Measurements from ENCODE around the gene TMOD1. TPM values are rescaled to one million over a fixed set of nuclear protein-coding genes. Genes with fewer than 3 reads are reported as not detected.

The TMOD1 gene
- total and polyA plus RNA-seq, 2 experiments from 2014 or later = 0.69 to 4.5 TPM

DNA sequence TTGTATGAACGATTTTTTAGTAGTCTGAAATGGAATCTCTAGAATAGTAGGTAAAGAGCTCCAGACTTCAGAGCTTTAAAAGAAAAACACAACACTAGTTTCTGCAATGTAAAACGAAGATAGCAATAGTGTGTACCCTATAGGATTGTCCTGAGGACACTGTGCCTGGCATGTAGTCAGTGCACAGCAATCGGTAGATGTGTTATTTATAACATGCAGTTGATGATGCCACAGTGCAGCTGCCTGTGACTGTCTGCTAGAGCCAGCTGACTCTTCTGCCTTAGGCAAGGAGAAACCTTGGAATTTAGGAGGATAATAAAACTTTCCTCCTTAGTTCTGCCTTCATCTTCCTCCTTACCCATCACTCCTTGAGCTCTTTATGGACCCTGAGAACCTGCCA, 27.7 kb upstream of the TMOD1 start:
- no peak overlapping the region for H3K27ac ChIP-seq (ENCODE audit: low read depth)
- no peak overlapping the region for H3K4me3 ChIP-seq
- Mint-ChIP-seq H3K4me3 (no peak overlapping the region), H3K27me3 (ENCODE audit: insufficient read depth, low read depth, poor library complexity) (peaks cover 2% of the 10 kb centered on the region), H3K9me3 (no peaks in the 10 kb centered on the region), H3K27ac (no peak overlapping the region), H3K4me1 (peaks cover 5% of the 10 kb centered on the region; the same call in 2 of the 3 replicates), H3K36me3 (ENCODE audit: low read depth) (no peaks in the 10 kb centered on the region)
- H3K27me3 ChIP-seq (ENCODE audit: insufficient read depth) = no peaks in the 10 kb centered on the region
- no peaks in the 10 kb centered on the region for H4K20me1 ChIP-seq (replicated peaks; ENCODE audit: insufficient read depth)
- no peak overlapping the region for H3K4me2 ChIP-seq
- H3K79me2 ChIP-seq (replicated peaks; ENCODE audit: insufficient read depth) = no peaks in the 10 kb centered on the region
- H3K9me2 ChIP-seq (ENCODE audit: insufficient read depth) = no peaks in the 10 kb centered on the region
- TF ChIP-seq, protein P1, sequence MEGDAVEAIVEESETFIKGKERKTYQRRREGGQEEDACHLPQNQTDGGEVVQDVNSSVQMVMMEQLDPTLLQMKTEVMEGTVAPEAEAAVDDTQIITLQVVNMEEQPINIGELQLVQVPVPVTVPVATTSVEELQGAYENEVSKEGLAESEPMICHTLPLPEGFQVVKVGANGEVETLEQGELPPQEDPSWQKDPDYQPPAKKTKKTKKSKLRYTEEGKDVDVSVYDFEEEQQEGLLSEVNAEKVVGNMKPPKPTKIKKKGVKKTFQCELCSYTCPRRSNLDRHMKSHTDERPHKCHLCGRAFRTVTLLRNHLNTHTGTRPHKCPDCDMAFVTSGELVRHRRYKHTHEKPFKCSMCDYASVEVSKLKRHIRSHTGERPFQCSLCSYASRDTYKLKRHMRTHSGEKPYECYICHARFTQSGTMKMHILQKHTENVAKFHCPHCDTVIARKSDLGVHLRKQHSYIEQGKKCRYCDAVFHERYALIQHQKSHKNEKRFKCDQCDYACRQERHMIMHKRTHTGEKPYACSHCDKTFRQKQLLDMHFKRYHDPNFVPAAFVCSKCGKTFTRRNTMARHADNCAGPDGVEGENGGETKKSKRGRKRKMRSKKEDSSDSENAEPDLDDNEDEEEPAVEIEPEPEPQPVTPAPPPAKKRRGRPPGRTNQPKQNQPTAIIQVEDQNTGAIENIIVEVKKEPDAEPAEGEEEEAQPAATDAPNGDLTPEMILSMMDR (conservative IDR thresholded peaks at IDR 0.05; ENCODE audit: low read depth in 2 of 2) = no peak
- TF ChIP-seq NANOG (IDR thresholded peaks at IDR 0.05; ENCODE audit: borderline replicate concordance) (no peak), ZNF331 (CRISPR knock-in tag; IDR thresholded peaks at IDR 0.05; ENCODE audit: low read depth) (no peak), JUNB (IDR thresholded peaks at IDR 0.05; ENCODE audit: unreplicated experiment) (no peak), EZH2phosphoT487 (IDR thresholded peaks at IDR 0.05; ENCODE audit: unreplicated experiment) (no peak), STAT1 (IDR thresholded peaks at IDR 0.05; ENCODE audit: unreplicated experiment) (no peak), POLR2AphosphoS5 (IDR thresholded peaks at IDR 0.05; ENCODE audit: low read depth) (no peak)
- TF ChIP-seq, protein P2, sequence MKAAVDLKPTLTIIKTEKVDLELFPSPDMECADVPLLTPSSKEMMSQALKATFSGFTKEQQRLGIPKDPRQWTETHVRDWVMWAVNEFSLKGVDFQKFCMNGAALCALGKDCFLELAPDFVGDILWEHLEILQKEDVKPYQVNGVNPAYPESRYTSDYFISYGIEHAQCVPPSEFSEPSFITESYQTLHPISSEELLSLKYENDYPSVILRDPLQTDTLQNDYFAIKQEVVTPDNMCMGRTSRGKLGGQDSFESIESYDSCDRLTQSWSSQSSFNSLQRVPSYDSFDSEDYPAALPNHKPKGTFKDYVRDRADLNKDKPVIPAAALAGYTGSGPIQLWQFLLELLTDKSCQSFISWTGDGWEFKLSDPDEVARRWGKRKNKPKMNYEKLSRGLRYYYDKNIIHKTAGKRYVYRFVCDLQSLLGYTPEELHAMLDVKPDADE (IDR thresholded peaks at IDR 0.05) = no peak
- TF ChIP-seq, protein P3, sequence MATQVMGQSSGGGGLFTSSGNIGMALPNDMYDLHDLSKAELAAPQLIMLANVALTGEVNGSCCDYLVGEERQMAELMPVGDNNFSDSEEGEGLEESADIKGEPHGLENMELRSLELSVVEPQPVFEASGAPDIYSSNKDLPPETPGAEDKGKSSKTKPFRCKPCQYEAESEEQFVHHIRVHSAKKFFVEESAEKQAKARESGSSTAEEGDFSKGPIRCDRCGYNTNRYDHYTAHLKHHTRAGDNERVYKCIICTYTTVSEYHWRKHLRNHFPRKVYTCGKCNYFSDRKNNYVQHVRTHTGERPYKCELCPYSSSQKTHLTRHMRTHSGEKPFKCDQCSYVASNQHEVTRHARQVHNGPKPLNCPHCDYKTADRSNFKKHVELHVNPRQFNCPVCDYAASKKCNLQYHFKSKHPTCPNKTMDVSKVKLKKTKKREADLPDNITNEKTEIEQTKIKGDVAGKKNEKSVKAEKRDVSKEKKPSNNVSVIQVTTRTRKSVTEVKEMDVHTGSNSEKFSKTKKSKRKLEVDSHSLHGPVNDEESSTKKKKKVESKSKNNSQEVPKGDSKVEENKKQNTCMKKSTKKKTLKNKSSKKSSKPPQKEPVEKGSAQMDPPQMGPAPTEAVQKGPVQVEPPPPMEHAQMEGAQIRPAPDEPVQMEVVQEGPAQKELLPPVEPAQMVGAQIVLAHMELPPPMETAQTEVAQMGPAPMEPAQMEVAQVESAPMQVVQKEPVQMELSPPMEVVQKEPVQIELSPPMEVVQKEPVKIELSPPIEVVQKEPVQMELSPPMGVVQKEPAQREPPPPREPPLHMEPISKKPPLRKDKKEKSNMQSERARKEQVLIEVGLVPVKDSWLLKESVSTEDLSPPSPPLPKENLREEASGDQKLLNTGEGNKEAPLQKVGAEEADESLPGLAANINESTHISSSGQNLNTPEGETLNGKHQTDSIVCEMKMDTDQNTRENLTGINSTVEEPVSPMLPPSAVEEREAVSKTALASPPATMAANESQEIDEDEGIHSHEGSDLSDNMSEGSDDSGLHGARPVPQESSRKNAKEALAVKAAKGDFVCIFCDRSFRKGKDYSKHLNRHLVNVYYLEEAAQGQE (IDR thresholded peaks at IDR 0.05; ENCODE audit: unreplicated experiment) = no peak
- ATAC-seq (no peak), DNase-seq (ENCODE audit: low spot score) (no peak)
- no peaks in the 10 kb centered on the region for H3K4me1 ChIP-seq (ENCODE audit: insufficient read depth)
- no peaks in the 10 kb centered on the region for H3K36me3 ChIP-seq (ENCODE audit: insufficient read depth)
- H2AFZ ChIP-seq = no peak overlapping the region
- no peaks in the 10 kb centered on the region for H3F3A ChIP-seq (replicated peaks; ENCODE audit: low read depth)

DNA sequence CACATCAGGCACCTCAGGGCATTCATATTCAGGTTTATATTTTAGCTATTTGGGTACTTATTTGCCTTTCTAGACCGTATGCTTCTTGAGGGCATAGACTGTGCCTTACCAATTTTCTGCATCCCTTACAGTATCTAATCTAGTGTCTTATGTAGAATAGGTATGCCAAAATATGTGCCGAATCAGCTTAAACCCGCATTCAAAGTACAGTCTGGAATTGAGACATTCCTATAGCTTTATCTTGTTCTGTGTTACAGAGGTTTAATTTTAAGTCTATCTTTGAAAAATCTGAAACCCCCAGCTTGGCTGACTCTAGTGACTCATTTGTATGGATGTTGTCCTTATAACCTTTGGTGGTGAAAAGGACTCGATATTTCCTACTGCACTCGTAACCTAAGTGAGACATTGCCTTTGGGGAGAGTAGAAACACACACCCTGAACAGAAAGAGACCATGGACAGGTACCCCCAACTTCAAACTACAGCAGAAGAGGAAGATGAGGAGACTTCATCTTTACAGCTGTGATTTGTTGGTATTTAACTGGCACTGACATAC, 27.0 kb upstream of the TMOD1 start:
- ATAC-seq (no peak), DNase-seq (ENCODE audit: low spot score) (no peak)
- H4K20me1 ChIP-seq (replicated peaks; ENCODE audit: insufficient read depth) = no peaks in the 10 kb centered on the region
- H3K27ac ChIP-seq (ENCODE audit: low read depth) = no peak overlapping the region
- no peak overlapping the region for H3K4me3 Mint-ChIP-seq
- H3K9me2 ChIP-seq (ENCODE audit: insufficient read depth) = no peaks in the 10 kb centered on the region
- H2AFZ ChIP-seq = no peak overlapping the region
- H3K4me1 ChIP-seq (ENCODE audit: insufficient read depth) = no peaks in the 10 kb centered on the region
- H3K4me2 ChIP-seq = no peak overlapping the region
- H3K36me3 Mint-ChIP-seq (ENCODE audit: low read depth) = no peaks in the 10 kb centered on the region
- H3K27ac Mint-ChIP-seq = no peak overlapping the region
- H3K4me1 Mint-ChIP-seq = peaks cover 5% of the 10 kb centered on the region; the same call in 2 of the 3 replicates
- H3K4me3 ChIP-seq = no peak overlapping the region
- no peaks in the 10 kb centered on the region for H3K36me3 ChIP-seq (ENCODE audit: insufficient read depth)
- H3K79me2 ChIP-seq (replicated peaks; ENCODE audit: insufficient read depth) = no peaks in the 10 kb centered on the region
- no peaks in the 10 kb centered on the region for H3F3A ChIP-seq (replicated peaks; ENCODE audit: low read depth)
- H3K9me3 Mint-ChIP-seq = no peaks in the 10 kb centered on the region
- H3K27me3 Mint-ChIP-seq (ENCODE audit: insufficient read depth, low read depth, poor library complexity) = peaks cover 2% of the 10 kb centered on the region
- no peaks in the 10 kb centered on the region for H3K27me3 ChIP-seq (ENCODE audit: insufficient read depth)
- TF ChIP-seq, protein P4, sequence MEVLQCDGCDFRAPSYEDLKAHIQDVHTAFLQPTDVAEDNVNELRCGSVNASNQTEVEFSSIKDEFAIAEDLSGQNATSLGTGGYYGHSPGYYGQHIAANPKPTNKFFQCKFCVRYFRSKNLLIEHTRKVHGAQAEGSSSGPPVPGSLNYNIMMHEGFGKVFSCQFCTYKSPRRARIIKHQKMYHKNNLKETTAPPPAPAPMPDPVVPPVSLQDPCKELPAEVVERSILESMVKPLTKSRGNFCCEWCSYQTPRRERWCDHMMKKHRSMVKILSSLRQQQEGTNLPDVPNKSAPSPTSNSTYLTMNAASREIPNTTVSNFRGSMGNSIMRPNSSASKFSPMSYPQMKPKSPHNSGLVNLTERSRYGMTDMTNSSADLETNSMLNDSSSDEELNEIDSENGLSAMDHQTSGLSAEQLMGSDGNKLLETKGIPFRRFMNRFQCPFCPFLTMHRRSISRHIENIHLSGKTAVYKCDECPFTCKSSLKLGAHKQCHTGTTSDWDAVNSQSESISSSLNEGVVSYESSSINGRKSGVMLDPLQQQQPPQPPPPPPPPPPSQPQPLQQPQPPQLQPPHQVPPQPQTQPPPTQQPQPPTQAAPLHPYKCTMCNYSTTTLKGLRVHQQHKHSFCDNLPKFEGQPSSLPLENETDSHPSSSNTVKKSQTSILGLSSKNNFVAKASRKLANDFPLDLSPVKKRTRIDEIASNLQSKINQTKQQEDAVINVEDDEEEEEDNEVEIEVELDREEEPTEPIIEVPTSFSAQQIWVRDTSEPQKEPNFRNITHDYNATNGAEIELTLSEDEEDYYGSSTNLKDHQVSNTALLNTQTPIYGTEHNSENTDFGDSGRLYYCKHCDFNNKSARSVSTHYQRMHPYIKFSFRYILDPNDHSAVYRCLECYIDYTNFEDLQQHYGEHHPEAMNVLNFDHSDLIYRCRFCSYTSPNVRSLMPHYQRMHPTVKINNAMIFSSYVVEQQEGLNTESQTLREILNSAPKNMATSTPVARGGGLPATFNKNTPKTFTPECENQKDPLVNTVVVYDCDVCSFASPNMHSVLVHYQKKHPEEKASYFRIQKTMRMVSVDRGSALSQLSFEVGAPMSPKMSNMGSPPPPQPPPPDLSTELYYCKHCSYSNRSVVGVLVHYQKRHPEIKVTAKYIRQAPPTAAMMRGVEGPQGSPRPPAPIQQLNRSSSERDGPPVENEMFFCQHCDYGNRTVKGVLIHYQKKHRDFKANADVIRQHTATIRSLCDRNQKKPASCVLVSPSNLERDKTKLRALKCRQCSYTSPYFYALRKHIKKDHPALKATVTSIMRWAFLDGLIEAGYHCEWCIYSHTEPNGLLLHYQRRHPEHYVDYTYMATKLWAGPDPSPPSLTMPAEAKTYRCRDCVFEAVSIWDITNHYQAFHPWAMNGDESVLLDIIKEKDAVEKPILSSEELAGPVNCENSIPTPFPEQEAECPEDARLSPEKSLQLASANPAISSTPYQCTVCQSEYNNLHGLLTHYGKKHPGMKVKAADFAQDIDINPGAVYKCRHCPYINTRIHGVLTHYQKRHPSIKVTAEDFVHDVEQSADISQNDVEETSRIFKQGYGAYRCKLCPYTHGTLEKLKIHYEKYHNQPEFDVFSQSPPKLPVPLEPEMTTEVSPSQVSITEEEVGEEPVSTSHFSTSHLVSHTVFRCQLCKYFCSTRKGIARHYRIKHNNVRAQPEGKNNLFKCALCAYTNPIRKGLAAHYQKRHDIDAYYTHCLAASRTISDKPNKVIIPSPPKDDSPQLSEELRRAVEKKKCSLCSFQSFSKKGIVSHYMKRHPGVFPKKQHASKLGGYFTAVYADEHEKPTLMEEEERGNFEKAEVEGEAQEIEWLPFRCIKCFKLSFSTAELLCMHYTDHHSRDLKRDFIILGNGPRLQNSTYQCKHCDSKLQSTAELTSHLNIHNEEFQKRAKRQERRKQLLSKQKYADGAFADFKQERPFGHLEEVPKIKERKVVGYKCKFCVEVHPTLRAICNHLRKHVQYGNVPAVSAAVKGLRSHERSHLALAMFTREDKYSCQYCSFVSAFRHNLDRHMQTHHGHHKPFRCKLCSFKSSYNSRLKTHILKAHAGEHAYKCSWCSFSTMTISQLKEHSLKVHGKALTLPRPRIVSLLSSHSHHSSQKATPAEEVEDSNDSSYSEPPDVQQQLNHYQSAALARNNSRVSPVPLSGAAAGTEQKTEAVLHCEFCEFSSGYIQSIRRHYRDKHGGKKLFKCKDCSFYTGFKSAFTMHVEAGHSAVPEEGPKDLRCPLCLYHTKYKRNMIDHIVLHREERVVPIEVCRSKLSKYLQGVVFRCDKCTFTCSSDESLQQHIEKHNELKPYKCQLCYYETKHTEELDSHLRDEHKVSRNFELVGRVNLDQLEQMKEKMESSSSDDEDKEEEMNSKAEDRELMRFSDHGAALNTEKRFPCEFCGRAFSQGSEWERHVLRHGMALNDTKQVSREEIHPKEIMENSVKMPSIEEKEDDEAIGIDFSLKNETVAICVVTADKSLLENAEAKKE (CRISPR knock-in tag; IDR thresholded peaks at IDR 0.05) = no peak

Data from GM23338 (cell line).